ENCODE data around the gene MPPED2. TPM values are rescaled to one million over a fixed set of nuclear protein-coding genes. Genes with fewer than 3 reads are reported as not detected.

MPPED2 gene
- total RNA-seq, 4 donors from 2014 or later = 2.2 to 4.6 (median 3.3) TPM

DNA sequence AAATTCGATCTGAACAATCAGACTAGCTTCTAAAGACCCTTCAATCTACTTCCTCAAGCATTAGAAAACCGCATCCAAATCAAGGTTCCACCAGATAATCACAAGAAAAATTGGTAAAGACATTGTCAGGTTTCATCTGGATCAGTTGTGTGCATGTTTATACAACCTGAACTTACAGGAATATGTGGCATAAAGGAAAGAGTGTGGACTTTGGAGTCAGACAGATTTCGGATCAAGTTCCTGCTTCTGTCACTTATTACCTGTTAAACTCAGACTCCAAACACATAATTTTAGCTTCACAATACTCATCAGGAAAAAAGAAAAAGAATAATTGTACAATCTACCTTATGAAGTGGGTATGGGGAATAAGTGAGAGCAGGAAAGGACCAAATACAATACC is 80.5 kb downstream of the MPPED2 start:
- Histone ChIP-seq H3K27ac (replicated peaks in 1 of 4) (no peak overlapping the region), H3K4me1 (peaks cover 0 to 11% (median 0%) of the 10 kb centered on the region in 4 donors), H3K4me3 (no peak overlapping the region), H3K27me3 (no peaks in the 10 kb centered on the region), H3K36me3 (no peaks in the 10 kb centered on the region), H3K9me3 (no peaks in the 10 kb centered on the region)
- 90% methylated on average over 3 of the region's 3 CpGs for WGBS
- TF ChIP-seq POLR2AphosphoS5 (IDR thresholded peaks at IDR 0.05) (no peak), EP300 (IDR thresholded peaks at IDR 0.05) (no peak), POLR2A (IDR thresholded peaks at IDR 0.05; ENCODE audit: low read depth) (no peak)
- TF ChIP-seq, protein P1, sequence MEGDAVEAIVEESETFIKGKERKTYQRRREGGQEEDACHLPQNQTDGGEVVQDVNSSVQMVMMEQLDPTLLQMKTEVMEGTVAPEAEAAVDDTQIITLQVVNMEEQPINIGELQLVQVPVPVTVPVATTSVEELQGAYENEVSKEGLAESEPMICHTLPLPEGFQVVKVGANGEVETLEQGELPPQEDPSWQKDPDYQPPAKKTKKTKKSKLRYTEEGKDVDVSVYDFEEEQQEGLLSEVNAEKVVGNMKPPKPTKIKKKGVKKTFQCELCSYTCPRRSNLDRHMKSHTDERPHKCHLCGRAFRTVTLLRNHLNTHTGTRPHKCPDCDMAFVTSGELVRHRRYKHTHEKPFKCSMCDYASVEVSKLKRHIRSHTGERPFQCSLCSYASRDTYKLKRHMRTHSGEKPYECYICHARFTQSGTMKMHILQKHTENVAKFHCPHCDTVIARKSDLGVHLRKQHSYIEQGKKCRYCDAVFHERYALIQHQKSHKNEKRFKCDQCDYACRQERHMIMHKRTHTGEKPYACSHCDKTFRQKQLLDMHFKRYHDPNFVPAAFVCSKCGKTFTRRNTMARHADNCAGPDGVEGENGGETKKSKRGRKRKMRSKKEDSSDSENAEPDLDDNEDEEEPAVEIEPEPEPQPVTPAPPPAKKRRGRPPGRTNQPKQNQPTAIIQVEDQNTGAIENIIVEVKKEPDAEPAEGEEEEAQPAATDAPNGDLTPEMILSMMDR (IDR thresholded peaks at IDR 0.05) = no peak
- intact Hi-C loops (cut with DNase I) = no loop called here
- no peak for DNase-seq (ENCODE audit: extremely low spot score)

DNA sequence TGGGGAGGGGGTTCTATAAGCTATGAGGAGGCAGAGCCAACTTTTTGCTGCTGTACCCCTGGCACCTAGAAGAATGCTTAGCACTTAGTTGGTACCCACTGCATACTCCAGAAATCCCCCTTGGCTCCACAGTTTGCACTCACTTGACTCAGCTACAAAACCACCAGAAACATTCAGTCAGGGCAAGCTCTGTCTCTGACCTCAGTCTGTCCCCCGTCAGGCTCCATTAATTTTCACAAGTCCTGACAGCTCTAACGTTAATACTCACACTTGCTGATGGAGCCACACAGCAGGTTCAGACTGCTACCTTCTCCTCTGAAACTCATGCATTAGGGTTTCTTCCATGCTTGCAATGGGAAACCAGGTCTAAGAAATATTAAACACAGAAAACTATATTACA is 81.7 kb downstream of the MPPED2 start:
- no peak overlapping the region for H3K27ac ChIP-seq (replicated peaks in 1 of 4)
- TF ChIP-seq, protein P1 (IDR thresholded peaks at IDR 0.05) = no peak
- TF ChIP-seq EP300 (IDR thresholded peaks at IDR 0.05) (no peak), POLR2AphosphoS5 (IDR thresholded peaks at IDR 0.05) (no peak), POLR2A (IDR thresholded peaks at IDR 0.05; ENCODE audit: low read depth) (no peak)
- DNase-seq (ENCODE audit: extremely low spot score) = no peak
- H3K27me3 ChIP-seq = no peaks in the 10 kb centered on the region
- H3K4me3 ChIP-seq = no peak overlapping the region
- intact Hi-C loops (cut with DNase I) = no loop called here
- 36% methylated on average over 2 of the region's 2 CpGs for WGBS
- H3K4me1 ChIP-seq = peaks cover 0 to 11% (median 0%) of the 10 kb centered on the region in 4 donors
- no peaks in the 10 kb centered on the region for H3K36me3 ChIP-seq
- no peaks in the 10 kb centered on the region for H3K9me3 ChIP-seq

DNA sequence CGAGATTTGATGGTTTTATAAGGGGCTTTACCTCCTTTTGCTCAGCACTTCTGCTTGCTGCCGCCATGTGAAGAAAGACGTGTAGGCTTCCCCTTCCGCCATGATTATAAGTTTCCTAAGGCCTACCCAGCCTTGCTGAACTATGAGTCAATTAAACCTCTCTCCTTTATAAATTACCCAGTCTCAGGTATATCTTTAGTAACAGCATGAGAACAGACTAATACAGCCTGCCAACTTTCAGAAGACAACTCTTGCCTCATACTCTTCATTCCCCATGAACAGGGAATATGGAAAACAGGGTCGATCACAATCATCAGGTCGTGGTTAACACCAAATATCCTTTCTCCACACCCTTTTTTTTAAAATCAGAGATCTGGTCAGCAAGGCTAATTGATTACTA is 83.0 kb downstream of the MPPED2 start:
- Histone ChIP-seq H3K4me3 (no peak overlapping the region), H3K4me1 (peaks cover 0 to 11% (median under 1%) of the 10 kb centered on the region in 4 donors), H3K27me3 (no peaks in the 10 kb centered on the region), H3K9me3 (no peaks in the 10 kb centered on the region), H3K27ac (replicated peaks in 1 of 4) (no peak overlapping the region), H3K36me3 (no peaks in the 10 kb centered on the region)
- TF ChIP-seq EP300 (IDR thresholded peaks at IDR 0.05) (no peak), POLR2AphosphoS5 (IDR thresholded peaks at IDR 0.05) (no peak), POLR2A (IDR thresholded peaks at IDR 0.05; ENCODE audit: low read depth) (no peak)
- TF ChIP-seq, protein P1 (IDR thresholded peaks at IDR 0.05) = no peak
- no peak for DNase-seq (ENCODE audit: extremely low spot score)
- 93% methylated on average over 6 of the region's 6 CpGs for WGBS
- intact Hi-C loops (cut with DNase I) = no loop called here

DNA sequence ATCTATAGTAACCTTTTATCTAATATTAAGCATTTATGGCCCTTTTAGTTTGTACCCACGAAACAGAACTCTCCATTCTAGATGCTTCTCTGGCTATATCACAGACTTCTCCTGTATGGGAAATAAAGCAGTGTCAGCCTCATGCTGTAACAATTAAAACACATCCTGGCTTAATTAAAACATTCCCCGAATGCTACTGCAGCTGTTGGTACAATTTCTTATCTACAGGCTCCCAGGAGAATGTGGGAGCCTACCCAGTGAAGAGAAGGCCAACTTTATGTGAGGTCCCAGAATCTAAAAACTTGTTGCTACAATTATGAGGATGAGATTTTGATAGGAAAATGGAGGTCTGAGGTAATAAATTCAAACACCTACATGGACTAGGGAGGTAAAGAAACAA is 83.8 kb downstream of the MPPED2 start:
- Histone ChIP-seq H3K4me1 (peaks cover 0 to 11% (median 3%) of the 10 kb centered on the region in 4 donors), H3K9me3 (no peaks in the 10 kb centered on the region), H3K4me3 (no peak overlapping the region), H3K36me3 (no peaks in the 10 kb centered on the region), H3K27me3 (no peaks in the 10 kb centered on the region), H3K27ac (replicated peaks in 1 of 4) (no peak overlapping the region)
- 71% methylated on average over 2 of the region's 2 CpGs for WGBS
- no peak for DNase-seq (ENCODE audit: extremely low spot score)
- intact Hi-C loops (cut with DNase I) = no loop called here
- TF ChIP-seq POLR2A (IDR thresholded peaks at IDR 0.05; ENCODE audit: low read depth) = no peak
- TF ChIP-seq POLR2AphosphoS5 (IDR thresholded peaks at IDR 0.05) = no peak
- no peak for TF ChIP-seq EP300 (IDR thresholded peaks at IDR 0.05)
- TF ChIP-seq, protein P1 (IDR thresholded peaks at IDR 0.05) = no peak

DNA sequence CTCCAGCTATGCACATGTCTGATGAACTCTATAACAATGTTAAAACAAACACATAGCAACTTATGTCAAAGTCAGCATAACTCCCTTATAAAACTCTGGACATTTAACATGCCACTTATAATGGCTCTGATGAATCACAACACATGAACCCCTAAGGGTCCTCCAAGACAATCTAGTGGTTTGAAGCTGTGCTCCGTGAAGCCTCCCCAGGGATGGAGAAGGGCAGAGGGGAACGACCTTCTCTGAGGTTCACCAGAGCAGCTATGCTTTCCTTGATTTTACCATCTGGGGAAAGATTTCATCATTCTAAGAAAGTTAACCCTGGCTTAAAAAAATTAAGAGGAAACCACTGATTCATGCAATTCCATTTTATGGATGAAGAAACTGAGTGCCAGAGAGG is 84.4 kb downstream of the MPPED2 start:
- DNase-seq (ENCODE audit: extremely low spot score) = no peak
- Histone ChIP-seq H3K27ac (replicated peaks in 1 of 4) (no peak overlapping the region), H3K4me1 (peaks cover 0 to 11% (median 3%) of the 10 kb centered on the region in 4 donors), H3K36me3 (no peaks in the 10 kb centered on the region), H3K27me3 (no peaks in the 10 kb centered on the region), H3K9me3 (no peaks in the 10 kb centered on the region), H3K4me3 (no peak overlapping the region)
- WGBS = 86% methylated on average over 2 of the region's 2 CpGs
- intact Hi-C loops (cut with DNase I) = no loop called here
- TF ChIP-seq POLR2A (IDR thresholded peaks at IDR 0.05; ENCODE audit: low read depth) = no peak
- TF ChIP-seq POLR2AphosphoS5 (IDR thresholded peaks at IDR 0.05) = no peak
- TF ChIP-seq, protein P1 (IDR thresholded peaks at IDR 0.05) = no peak
- no peak for TF ChIP-seq EP300 (IDR thresholded peaks at IDR 0.05)

Measured in esophagus muscularis mucosa (tissue), 4 donors.